K562 (cell line): Measurements from ENCODE around the gene RANBP3. TPM values are rescaled to one million over a fixed set of nuclear protein-coding genes. Genes with fewer than 3 reads are reported as not detected.

ENCODE experiments used
- ARID2 ChIP-seq: fragments of 450-650 bp; IDR thresholded peaks from 2 replicates; pipeline ENCODE4 v1.6.1; 2017; ENCODE audit warnings: antibody characterized with exemption, mild to moderate bottlenecking
- CREM ChIP-seq: IDR thresholded peaks from 2 replicates; pipeline ENCODE4 v1.6.1; 2014; ENCODE audit warnings: antibody characterized with exemption, low read depth
- ETV6 ChIP-seq, 3 experiments: fragments of 150-350 bp in 1 of 3; sonication (generic) in 1 of 3; formaldehyde crosslinking in 1 of 3; IDR thresholded peaks; 2 replicates each; pipeline versions ENCODE4 v1.6.1 to v1.8.0; 2014 to 2022; ENCODE audit warnings: borderline replicate concordance in 2 of 3, low read depth in 2 of 3, antibody characterized with exemption in 1 of 3, low read length in 1 of 3, mild to moderate bottlenecking in 1 of 3, missing genetic modification reagents in 1 of 3
- FOXM1 ChIP-seq, 2 experiments: fragments of 450-650 bp in 1 of 2; sonication (generic) in 1 of 2; formaldehyde crosslinking in 1 of 2; IDR thresholded peaks; 2 replicates each; pipeline versions ENCODE4 v1.6.1 to v1.9.0; 2017 to 2022; ENCODE audit warnings: low read depth in 2 of 2, mild to moderate bottlenecking in 2 of 2, missing genetic modification reagents in 1 of 2, moderate library complexity in 1 of 2
- MYC ChIP-seq, 2 experiments: fragments of 250-450 bp in 1 of 2; sonication (Bioruptor Pico) in 1 of 2; IDR thresholded peaks; 2 replicates each; pipeline versions ENCODE4 v1.5.1 to v1.6.1; 2012 to 2021; ENCODE audit warnings: low read depth in 2 of 2, borderline replicate concordance in 1 of 2, improper control_type of control experiment in 1 of 2, low read length in 1 of 2, mild to moderate bottlenecking in 1 of 2, moderate library complexity in 1 of 2
- NCOR1 ChIP-seq: fragments of 450-650 bp; IDR thresholded peaks from 2 replicates; pipeline ENCODE4 v1.6.1; 2016; ENCODE audit warnings: mild to moderate bottlenecking, moderate library complexity
- PHF8 ChIP-seq: fragments of 200-600 bp; sonication (generic); IDR thresholded peaks from 2 replicates; pipeline ENCODE4 v1.6.1; 2012; ENCODE audit warnings: mixed run types, mild to moderate bottlenecking, inconsistent platforms, low read length, moderate library complexity, borderline replicate concordance
- REST ChIP-seq, 2 experiments: fragments of 450-650 bp; formaldehyde crosslinking in 1 of 2; IDR thresholded peaks; 2 replicates each; pipeline versions ENCODE4 v1.4.0 to v1.6.1; 2014 to 2020; ENCODE audit warnings: mild to moderate bottlenecking in 2 of 2, borderline replicate concordance in 1 of 2, low read depth in 1 of 2
- polyA plus RNA-seq, 8 experiments: library from polyadenylated mRNA; depleted of rRNA in 4 of 8; stranded (reverse) in 5 of 8; unstranded in 3 of 8; fragments of >200 nt; fragmentation: Nextera tagmentation in 2 of 8; fragmentation: Illumina TruSeq in 1 of 8; extraction: Ambion mirVana in 2 of 8; extraction: Trizol in 1 of 8; gene quantifications; 2 replicates each; pipeline versions ENCODE4 v1.2.1 to v1.2.3, GENCODE V29; 2011 to 2014; ENCODE audit warnings: inconsistent platforms in 1 of 8, missing spikeins in 1 of 8
- total RNA-seq, 7 experiments: library from RNA; depleted of rRNA in 6 of 7; stranded (reverse); fragments of >200 nt in 6 of 7; fragmentation: Illumina TruSeq in 2 of 7; extraction: Trizol in 2 of 7; gene quantifications; 2 replicates each; pipeline versions ENCODE4 v1.2.1 to v1.2.3, GENCODE V29; 2011 to 2021; ENCODE audit warnings: low replicate concordance in 1 of 7
- TF ChIP-seq, protein P1 (sequence below): fragments of 450-650 bp; IDR thresholded peaks from 2 replicates; pipeline ENCODE4 v1.7.1; 2018; ENCODE audit warnings: mild to moderate bottlenecking, low read depth; ENCODE audit not compliant: partially characterized antibody

The RANBP3 gene
- total and polyA plus RNA-seq, 9 of the 15 experiments (the other 6 are each of a cell fraction or from before 2014, with no cell fraction given) = 0.90 to 95.1 (median 63.2) TPM

GRCh38 chr19:5967994-5968430 lies 9.9 kb downstream of the RANBP3 start (continued):
- 0 out of 2 replicates have a peak, but pooled peaks have one; percentile 40 for TF ChIP-seq MYC (IDR thresholded peaks at IDR 0.05; ENCODE audit: low read depth, low read length)
- 0 out of 2 replicates have a peak, but pooled peaks have one; percentile 29 for TF ChIP-seq MYC (CRISPR knock-in tag; IDR thresholded peaks at IDR 0.05; ENCODE audit: borderline replicate concordance, low read depth)
- no peak for TF ChIP-seq ARID2
- TF ChIP-seq ETV6 (IDR thresholded peaks at IDR 0.05; ENCODE audit: borderline replicate concordance in 1 of 2, low read depth in 2 of 2, low read length in 1 of 2) = no peak
- TF ChIP-seq ETV6 (CRISPR knock-in tag; IDR thresholded peaks at IDR 0.05; ENCODE audit: borderline replicate concordance) = no peak
- TF ChIP-seq NCOR1 = no peak
- peak; percentile 69 for TF ChIP-seq REST (IDR thresholded peaks at IDR 0.05; ENCODE audit: borderline replicate concordance)
- TF ChIP-seq REST (CRISPR knock-in tag; IDR thresholded peaks at IDR 0.05; ENCODE audit: low read depth) = no peak
- TF ChIP-seq, protein P1, sequence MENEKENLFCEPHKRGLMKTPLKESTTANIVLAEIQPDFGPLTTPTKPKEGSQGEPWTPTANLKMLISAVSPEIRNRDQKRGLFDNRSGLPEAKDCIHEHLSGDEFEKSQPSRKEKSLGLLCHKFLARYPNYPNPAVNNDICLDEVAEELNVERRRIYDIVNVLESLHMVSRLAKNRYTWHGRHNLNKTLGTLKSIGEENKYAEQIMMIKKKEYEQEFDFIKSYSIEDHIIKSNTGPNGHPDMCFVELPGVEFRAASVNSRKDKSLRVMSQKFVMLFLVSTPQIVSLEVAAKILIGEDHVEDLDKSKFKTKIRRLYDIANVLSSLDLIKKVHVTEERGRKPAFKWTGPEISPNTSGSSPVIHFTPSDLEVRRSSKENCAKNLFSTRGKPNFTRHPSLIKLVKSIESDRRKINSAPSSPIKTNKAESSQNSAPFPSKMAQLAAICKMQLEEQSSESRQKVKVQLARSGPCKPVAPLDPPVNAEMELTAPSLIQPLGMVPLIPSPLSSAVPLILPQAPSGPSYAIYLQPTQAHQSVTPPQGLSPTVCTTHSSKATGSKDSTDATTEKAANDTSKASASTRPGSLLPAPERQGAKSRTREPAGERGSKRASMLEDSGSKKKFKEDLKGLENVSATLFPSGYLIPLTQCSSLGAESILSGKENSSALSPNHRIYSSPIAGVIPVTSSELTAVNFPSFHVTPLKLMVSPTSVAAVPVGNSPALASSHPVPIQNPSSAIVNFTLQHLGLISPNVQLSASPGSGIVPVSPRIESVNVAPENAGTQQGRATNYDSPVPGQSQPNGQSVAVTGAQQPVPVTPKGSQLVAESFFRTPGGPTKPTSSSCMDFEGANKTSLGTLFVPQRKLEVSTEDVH = peak; percentile 73
- TF ChIP-seq PHF8 = no peak
- 0 out of 2 replicates have a peak, but pooled peaks have one; percentile 16 for TF ChIP-seq CREM
- peak; percentile 40; the same call in 1 of the 2 replicates for TF ChIP-seq FOXM1 (IDR thresholded peaks at IDR 0.05; ENCODE audit: low read depth)
- TF ChIP-seq FOXM1 (CRISPR knock-in tag; IDR thresholded peaks at IDR 0.05; ENCODE audit: low read depth) = no peak
